Esophagus squamous epithelium (tissue), 4 donors: Measurements from ENCODE around the gene SCN5A.

Experiments used
- CTCF ChIP-seq, 6 experiments: fragments of 450-650 bp in 4 of 6; fragments of 200-600 bp in 2 of 6; sonication (generic) in 2 of 6; IDR thresholded peaks; one replicate each; pipeline ENCODE4 v1.5.1; 2016 to 2019; ENCODE audit warnings: antibody characterized with exemption in 6 of 6, mild to moderate bottlenecking in 4 of 6, moderate library complexity in 4 of 6
- POLR2A ChIP-seq, 4 donors: fragments of 450-650 bp; IDR thresholded peaks; one replicate each; pipeline ENCODE4 v1.6.1; 2017; ENCODE audit warnings: antibody characterized with exemption in 4 of 4, mild to moderate bottlenecking in 4 of 4, moderate library complexity in 3 of 4

GRCh38 chr3:38658841-38659240 lies 9.4 kb upstream of the SCN5A start:
- no peak for TF ChIP-seq CTCF (IDR thresholded peaks at IDR 0.05)
- no peak for TF ChIP-seq POLR2A (IDR thresholded peaks at IDR 0.05)
